Right atrium auricular region (tissue), 2 donors: ENCODE results near the gene ZNF354B. TPM values are rescaled to one million over a fixed set of nuclear protein-coding genes. Genes with fewer than 3 reads are reported as not detected.
A peak's percentile ranks its signal among the peaks of the same experiment; 100 is the strongest.

Experiments
- DNase-seq: peaks from one replicate; pipeline ENCODE4 v3.0.0-alpha.2; 2019; ENCODE audit warnings: low spot score
- H3K27ac ChIP-seq, 2 donors: fragments of 200-600 bp; sonication (generic); 1 replicate in 1 of 2; 2 replicates in 1 of 2; pipeline ENCODE4 v1.5.1; 2016 to 2019
- H3K27me3 ChIP-seq, 2 donors: fragments of 200-600 bp; sonication (generic); one replicate each; pipeline versions ENCODE4 v1.5.1 to v1.6.0; 2017 to 2019
- H3K36me3 ChIP-seq: fragments of 200-600 bp; sonication (generic); one replicate; pipeline ENCODE4 v1.5.1; 2016
- H3K4me1 ChIP-seq, 2 donors: fragments of 200-600 bp; sonication (generic); one replicate each; pipeline versions ENCODE4 v1.5.1 to v1.6.0; 2017 to 2019
- H3K4me3 ChIP-seq, 2 donors: fragments of 200-600 bp; sonication (generic); 1 replicate in 1 of 2; 2 replicates in 1 of 2; pipeline ENCODE4 v1.5.1; 2017 to 2019; ENCODE audit warnings: mild to moderate bottlenecking in 1 of 2, moderate library complexity in 1 of 2
- H3K9me3 ChIP-seq, 2 donors: fragments of 200-600 bp; sonication (generic); one replicate each; pipeline ENCODE4 v1.5.1; 2019
- CTCF ChIP-seq, 2 donors: fragments of 200-600 bp; sonication (generic); IDR thresholded peaks; one replicate each; pipeline ENCODE4 v1.5.1; 2019; ENCODE audit warnings: antibody characterized with exemption in 2 of 2
- total RNA-seq, 2 donors: library from RNA; depleted of rRNA; stranded (reverse); fragments of >200 nt; gene quantifications; one replicate each; pipeline ENCODE4 v1.1.0, GENCODE V29; 2016

The ZNF354B gene
- 1 to 10 TPM; 4.6 to 8.2 TPM for total RNA-seq

GRCh38 chr5:178859625-178860521 is at the start of gene ZNF354B:
Gene ZNF354B (plus strand): TSS chr5:178859953. CDS start chr5:178861048, 1,095 bp downstream.
- TF ChIP-seq CTCF (IDR thresholded peaks at IDR 0.05), result peak in 1 of 2 donors; percentile 43
- DNase-seq, result peak; percentile 90
- Histone ChIP-seq H3K27me3 (no peaks in the 10 kb centered on the region), H3K27ac (peak within 1 kb of the TSS; percentile 71 to 84), H3K36me3 (peaks cover 5% of the 10 kb centered on the region), H3K4me1 (peaks cover 0 to 20% of the 10 kb centered on the region in 2 donors), H3K9me3 (no peaks in the 10 kb centered on the region), H3K4me3 (peak within 1 kb of the TSS; percentile 89 to 96)

GRCh38 chr5:178817506-178817905 is 42.2 kb upstream of the ZNF354B start:
- H3K9me3 ChIP-seq, result no peaks in the 10 kb centered on the region
- H3K27ac ChIP-seq, result no peak overlapping the region
- no peaks in the 10 kb centered on the region for H3K27me3 ChIP-seq
- no peak overlapping the region for H3K4me3 ChIP-seq
- H3K36me3 ChIP-seq, result no peaks in the 10 kb centered on the region
- DNase-seq, result no peak
- no peaks in the 10 kb centered on the region for H3K4me1 ChIP-seq
- TF ChIP-seq CTCF (IDR thresholded peaks at IDR 0.05), result no peak

- no peak overlapping the region for H3K4me3 ChIP-seq
- no peak overlapping the region for H3K27ac ChIP-seq
- no peaks in the 10 kb centered on the region for H3K27me3 ChIP-seq
- no peak for TF ChIP-seq CTCF (IDR thresholded peaks at IDR 0.05)
- H3K4me1 ChIP-seq, result no peaks in the 10 kb centered on the region
- no peaks in the 10 kb centered on the region for H3K9me3 ChIP-seq
- DNase-seq, result no peak
- no peaks in the 10 kb centered on the region for H3K36me3 ChIP-seq
These were observed 41.7 kb upstream of the ZNF354B start for GRCh38 chr5:178818094-178818493.

- TF ChIP-seq CTCF (IDR thresholded peaks at IDR 0.05), result no peak
- Histone ChIP-seq H3K4me1 (no peaks in the 10 kb centered on the region), H3K27ac (no peak overlapping the region), H3K9me3 (no peaks in the 10 kb centered on the region), H3K27me3 (no peaks in the 10 kb centered on the region), H3K36me3 (no peaks in the 10 kb centered on the region), H3K4me3 (no peak overlapping the region)
- no peak for DNase-seq
These were observed 39.8 kb upstream of the ZNF354B start for GRCh38 chr5:178820001-178820400.

GRCh38 chr5:178825444-178825843 is 34.3 kb upstream of the ZNF354B start:
- no peak for DNase-seq
- Histone ChIP-seq H3K9me3 (no peaks in the 10 kb centered on the region), H3K4me1 (no peaks in the 10 kb centered on the region), H3K27me3 (no peaks in the 10 kb centered on the region), H3K27ac (no peak overlapping the region), H3K36me3 (no peaks in the 10 kb centered on the region), H3K4me3 (no peak overlapping the region)
- TF ChIP-seq CTCF (IDR thresholded peaks at IDR 0.05), result no peak
